Measurements from ENCODE around the gene FAM50B. TPM values are rescaled to one million over a fixed set of nuclear protein-coding genes. Genes with fewer than 3 reads are reported as not detected.

The FAM50B gene
- total RNA-seq, 6 donors from 2014 or later, result 11.7 to 23.3 (median 15.4) TPM

GRCh38 chr6:3831761-3832530 is 17.2 kb upstream of the FAM50B start:
- Histone ChIP-seq H3K27ac (peak overlapping the region in 3 of 4 donors; percentile 40 to 78 (median 47)), H3K36me3 (no peaks in the 10 kb centered on the region), H3K4me1 (peaks cover 2 to 14% (median 6%) of the 10 kb centered on the region in 4 donors), H3K9me3 (no peaks in the 10 kb centered on the region), H3K27me3 (no peaks in the 10 kb centered on the region), H3K4me3 (no peak overlapping the region)
- ATAC-seq (ENCODE audit: low FRiP score in 2 of 2) (no peak), DNase-seq (no peak)
- TF ChIP-seq POLR2A (IDR thresholded peaks at IDR 0.05), result no peak
- peak in 1 of 2 donors; percentile 9 for TF ChIP-seq POLR2AphosphoS5 (IDR thresholded peaks at IDR 0.05)
- 72 to 73% methylated on average over 6 of the region's 6 CpGs for WGBS, 2 donors

DNA sequence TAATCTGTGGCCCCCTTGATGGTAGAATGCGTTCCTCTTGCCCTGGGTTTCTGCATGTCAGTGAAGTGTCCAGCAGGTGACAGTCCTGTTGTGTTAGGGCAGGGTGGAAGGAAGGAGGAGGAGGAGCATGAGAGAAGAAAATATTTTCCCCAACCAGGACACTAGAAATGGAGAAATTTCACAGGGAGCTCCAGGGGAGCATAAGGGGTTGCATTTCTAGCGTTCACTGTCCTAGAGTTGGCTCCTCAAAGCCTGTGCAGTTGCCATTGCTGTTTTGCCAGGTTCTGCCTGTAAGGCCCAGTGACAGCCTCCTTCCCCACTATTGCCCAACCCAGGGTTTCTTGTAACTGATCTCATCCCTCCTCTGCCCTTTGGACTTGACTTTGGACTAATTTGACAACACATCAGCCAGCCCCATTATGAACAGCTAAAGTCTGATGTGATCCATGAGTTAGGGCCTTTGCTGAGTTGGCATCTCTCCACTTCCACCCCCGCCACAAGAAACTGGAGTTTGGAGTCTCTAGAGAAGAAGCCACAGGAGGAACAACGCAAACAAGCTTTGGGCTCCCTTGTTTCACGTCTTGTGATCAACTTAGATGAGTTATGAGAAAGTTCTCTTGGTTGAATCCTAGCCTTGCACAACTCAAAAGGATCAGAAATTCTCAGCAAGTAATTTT is 14.0 kb upstream of the FAM50B start:
- H3K4me1 ChIP-seq, result peaks cover 0 to 7% (median 0%) of the 10 kb centered on the region in 4 donors
- WGBS, 2 donors, result 75 to 88% methylated on average over 5 of the region's 5 CpGs
- H3K27ac ChIP-seq, result peak overlapping the region; percentile 4 to 56 (median 52)
- H3K36me3 ChIP-seq, result no peaks in the 10 kb centered on the region
- ATAC-seq (ENCODE audit: low FRiP score in 2 of 2) (peak; percentile 69 to 78), DNase-seq (no peak)
- no peak overlapping the region for H3K4me3 ChIP-seq
- H3K27me3 ChIP-seq, result no peaks in the 10 kb centered on the region
- peak in 1 of 2 donors; percentile 25 for TF ChIP-seq POLR2AphosphoS5 (IDR thresholded peaks at IDR 0.05)
- TF ChIP-seq POLR2A (IDR thresholded peaks at IDR 0.05), result no peak
- H3K9me3 ChIP-seq, result no peaks in the 10 kb centered on the region

DNA sequence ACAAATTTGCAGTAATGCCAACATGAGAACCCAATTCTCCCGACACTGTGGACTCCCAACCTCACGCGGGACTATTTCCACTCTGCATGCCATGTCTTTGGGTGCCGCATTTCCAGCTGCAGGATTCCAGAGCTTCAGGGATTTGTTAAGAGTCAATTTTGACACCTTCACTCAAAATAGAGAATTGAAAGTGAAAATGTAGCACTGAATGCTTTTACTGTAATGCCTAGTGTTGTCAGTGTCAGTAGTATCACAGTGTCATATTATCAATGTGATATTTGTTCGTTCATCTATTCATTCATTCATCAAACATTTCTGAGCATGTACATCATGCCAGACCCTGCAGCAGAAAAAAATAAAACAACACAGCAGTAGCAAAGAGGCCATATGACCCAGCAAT is 13.4 kb upstream of the FAM50B start:
- Histone ChIP-seq H3K9me3 (no peaks in the 10 kb centered on the region), H3K27me3 (no peaks in the 10 kb centered on the region), H3K4me3 (no peak overlapping the region), H3K4me1 (peaks cover 0 to 7% (median 0%) of the 10 kb centered on the region in 4 donors), H3K27ac (peak overlapping the region in 2 of 4 donors; percentile 51 to 53), H3K36me3 (no peaks in the 10 kb centered on the region)
- ATAC-seq (ENCODE audit: low FRiP score in 2 of 2) (no peak), DNase-seq (no peak)
- WGBS, 2 donors, result 82 to 90% methylated on average over 5 of the region's 5 CpGs
- TF ChIP-seq EP300 (IDR thresholded peaks at IDR 0.05) (no peak), POLR2AphosphoS5 (IDR thresholded peaks at IDR 0.05) (no peak), POLR2A (IDR thresholded peaks at IDR 0.05) (no peak)
- TF ChIP-seq, protein P1, sequence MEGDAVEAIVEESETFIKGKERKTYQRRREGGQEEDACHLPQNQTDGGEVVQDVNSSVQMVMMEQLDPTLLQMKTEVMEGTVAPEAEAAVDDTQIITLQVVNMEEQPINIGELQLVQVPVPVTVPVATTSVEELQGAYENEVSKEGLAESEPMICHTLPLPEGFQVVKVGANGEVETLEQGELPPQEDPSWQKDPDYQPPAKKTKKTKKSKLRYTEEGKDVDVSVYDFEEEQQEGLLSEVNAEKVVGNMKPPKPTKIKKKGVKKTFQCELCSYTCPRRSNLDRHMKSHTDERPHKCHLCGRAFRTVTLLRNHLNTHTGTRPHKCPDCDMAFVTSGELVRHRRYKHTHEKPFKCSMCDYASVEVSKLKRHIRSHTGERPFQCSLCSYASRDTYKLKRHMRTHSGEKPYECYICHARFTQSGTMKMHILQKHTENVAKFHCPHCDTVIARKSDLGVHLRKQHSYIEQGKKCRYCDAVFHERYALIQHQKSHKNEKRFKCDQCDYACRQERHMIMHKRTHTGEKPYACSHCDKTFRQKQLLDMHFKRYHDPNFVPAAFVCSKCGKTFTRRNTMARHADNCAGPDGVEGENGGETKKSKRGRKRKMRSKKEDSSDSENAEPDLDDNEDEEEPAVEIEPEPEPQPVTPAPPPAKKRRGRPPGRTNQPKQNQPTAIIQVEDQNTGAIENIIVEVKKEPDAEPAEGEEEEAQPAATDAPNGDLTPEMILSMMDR (IDR thresholded peaks at IDR 0.05), result no peak

GRCh38 chr6:3836566-3836965 is 12.6 kb upstream of the FAM50B start:
- H3K4me3 ChIP-seq, result no peak overlapping the region
- ATAC-seq (ENCODE audit: low FRiP score in 2 of 2) (no peak), DNase-seq (no peak)
- H3K9me3 ChIP-seq, result no peaks in the 10 kb centered on the region
- TF ChIP-seq EP300 (IDR thresholded peaks at IDR 0.05) (no peak), POLR2AphosphoS5 (IDR thresholded peaks at IDR 0.05) (no peak), POLR2A (IDR thresholded peaks at IDR 0.05) (no peak)
- TF ChIP-seq, protein P1 (IDR thresholded peaks at IDR 0.05), result no peak
- H3K27me3 ChIP-seq, result no peaks in the 10 kb centered on the region
- H3K4me1 ChIP-seq, result peaks cover 0 to 6% (median 0%) of the 10 kb centered on the region in 4 donors
- no peaks in the 10 kb centered on the region for H3K36me3 ChIP-seq
- H3K27ac ChIP-seq, result no peak overlapping the region
- 92 to 96% methylated on average over 3 of the region's 3 CpGs for WGBS, 2 donors

- Histone ChIP-seq H3K27ac (no peak overlapping the region), H3K27me3 (no peaks in the 10 kb centered on the region), H3K9me3 (no peaks in the 10 kb centered on the region), H3K36me3 (no peaks in the 10 kb centered on the region), H3K4me3 (no peak overlapping the region), H3K4me1 (peaks cover 0 to 5% (median 1%) of the 10 kb centered on the region in 4 donors)
- 75 to 89% methylated on average over 1 of the region's 1 CpG for WGBS, 2 donors
- no peak for DNase-seq
- TF ChIP-seq, protein P1 (IDR thresholded peaks at IDR 0.05), result no peak
- ATAC-seq (ENCODE audit: low FRiP score in 2 of 2), result no peak
Observed at GRCh38 chr6:3837781-3838180, 11.4 kb upstream of the FAM50B start.
